ENCODE results near the gene OR10G3. TPM values are rescaled to one million over a fixed set of nuclear protein-coding genes. Genes with fewer than 3 reads are reported as not detected.
A peak's percentile ranks its signal among the peaks of the same experiment; 100 is the strongest.
"Not testable (repeated sequence)": the region's sequence is repeated elsewhere in the genome, so short reads cannot be mapped to it uniquely, and the experiment has no call there.

Gene OR10G3
- total RNA-seq, 1 donor from 2014 or later = not detected

GRCh38 chr14:21556378-21557083 is 23.3 kb downstream of the OR10G3 start:
- TF ChIP-seq CTCF (IDR thresholded peaks at IDR 0.05; ENCODE audit: unreplicated experiment) = no peak
- H3K4me3 Mint-ChIP-seq (ENCODE audit: low read depth) = no peak overlapping the region
- H3K27me3 Mint-ChIP-seq = no peaks in the 10 kb centered on the region
- no peaks in the 10 kb centered on the region for H3K36me3 Mint-ChIP-seq (ENCODE audit: insufficient read depth)
- DNase-seq (ENCODE audit: low spot score, unreplicated experiment) = no peak
- no peaks in the 10 kb centered on the region for H3K9me3 Mint-ChIP-seq (ENCODE audit: low read depth)
- peaks cover 18% of the 10 kb centered on the region for H3K4me1 Mint-ChIP-seq (ENCODE audit: low read depth)
- H3K27ac Mint-ChIP-seq = peak overlapping the region; percentile 94

- no peak for TF ChIP-seq CTCF (IDR thresholded peaks at IDR 0.05; ENCODE audit: unreplicated experiment)
- Mint-ChIP-seq H3K9me3 (ENCODE audit: low read depth) (no peaks in the 10 kb centered on the region), H3K27ac (no peak overlapping the region), H3K4me3 (ENCODE audit: low read depth) (no peak overlapping the region), H3K4me1 (ENCODE audit: low read depth) (peaks cover 14% of the 10 kb centered on the region), H3K36me3 (ENCODE audit: insufficient read depth) (no peaks in the 10 kb centered on the region), H3K27me3 (no peaks in the 10 kb centered on the region)
- no peak for DNase-seq (ENCODE audit: low spot score, unreplicated experiment)
Observed at GRCh38 chr14:21553266-21553665, 26.6 kb downstream of the OR10G3 start.

GRCh38 chr14:21544588-21544987 is 35.3 kb downstream of the OR10G3 start:
- not testable (repeated sequence) for H3K27ac Mint-ChIP-seq; H3K9me3 Mint-ChIP-seq (ENCODE audit: low read depth); H3K36me3 Mint-ChIP-seq (ENCODE audit: insufficient read depth); H3K4me3 Mint-ChIP-seq (ENCODE audit: low read depth); H3K27me3 Mint-ChIP-seq; DNase-seq (ENCODE audit: low spot score, unreplicated experiment)
- H3K4me1 Mint-ChIP-seq (ENCODE audit: low read depth) = peaks cover 14% of the 10 kb centered on the region

- Mint-ChIP-seq H3K9me3 (ENCODE audit: low read depth) (no peaks in the 10 kb centered on the region), H3K4me1 (ENCODE audit: low read depth) (peaks cover 19% of the 10 kb centered on the region), H3K4me3 (ENCODE audit: low read depth) (peak overlapping the region; percentile 57), H3K27ac (peak overlapping the region; percentile 68), H3K27me3 (no peaks in the 10 kb centered on the region), H3K36me3 (ENCODE audit: insufficient read depth) (no peaks in the 10 kb centered on the region)
- DNase-seq (ENCODE audit: low spot score, unreplicated experiment) = no peak
- TF ChIP-seq CTCF (IDR thresholded peaks at IDR 0.05; ENCODE audit: unreplicated experiment) = no peak
Observed at GRCh38 chr14:21543963-21544362, 35.9 kb downstream of the OR10G3 start.

- Mint-ChIP-seq H3K27me3 (no peaks in the 10 kb centered on the region), H3K9me3 (ENCODE audit: low read depth) (no peaks in the 10 kb centered on the region), H3K27ac (peak overlapping the region; percentile 68), H3K4me3 (ENCODE audit: low read depth) (peak overlapping the region; percentile 57), H3K36me3 (ENCODE audit: insufficient read depth) (no peaks in the 10 kb centered on the region), H3K4me1 (ENCODE audit: low read depth) (peaks cover 19% of the 10 kb centered on the region)
- no peak for DNase-seq (ENCODE audit: low spot score, unreplicated experiment)
- no peak for TF ChIP-seq CTCF (IDR thresholded peaks at IDR 0.05; ENCODE audit: unreplicated experiment)
Observed at GRCh38 chr14:21543521-21543960, 36.3 kb downstream of the OR10G3 start.
